ENCODE data around the gene KCNJ4.

The KCNJ4 gene

GRCh38 chr22:38470179-38470578, 15.2 kb upstream of the KCNJ4 start:
- peak; percentile 23 for DNase-seq

GRCh38 chr22:38469306-38469781, 14.3 kb upstream of the KCNJ4 start:
- peak; percentile 26 for DNase-seq

- no peak for DNase-seq
Measured at GRCh38 chr22:38468443-38469305, 13.7 kb upstream of the KCNJ4 start.

GRCh38 chr22:38467904-38468442, 13.0 kb upstream of the KCNJ4 start, which contains the start of gene KDELR3:
TSS of gene KDELR3 (plus strand) at chr22:38468096. CDS start at chr22:38468234, 138 bp downstream.
- peak; percentile 64 for DNase-seq

- DNase-seq = no peak
Measured at GRCh38 chr22:38467438-38467903, 12.5 kb upstream of the KCNJ4 start.

- DNase-seq = no peak
Measured at GRCh38 chr22:38465673-38466490, 10.9 kb upstream of the KCNJ4 start.

- no peak for DNase-seq
Measured at GRCh38 chr22:38464992-38465672, 10.1 kb upstream of the KCNJ4 start.

- no peak for DNase-seq
Measured at GRCh38 chr22:38462960-38463784, 8.2 kb upstream of the KCNJ4 start.

- no peak for DNase-seq
Measured at GRCh38 chr22:38461414-38462081, 6.5 kb upstream of the KCNJ4 start.

GRCh38 chr22:38461057-38461413, 6.0 kb upstream of the KCNJ4 start:
- DNase-seq = no peak

GRCh38 chr22:38460426-38460840, 5.4 kb upstream of the KCNJ4 start:
- no peak for DNase-seq

GRCh38 chr22:38456841-38457699, 2.1 kb upstream of the KCNJ4 start:
- no peak for DNase-seq

GRCh38 chr22:38456272-38456835, 1.4 kb upstream of the KCNJ4 start:
- DNase-seq = no peak

- DNase-seq = no peak
Measured at GRCh38 chr22:38455530-38456271, 702 bp upstream of the KCNJ4 start.

- DNase-seq = no peak
Measured at GRCh38 chr22:38454353-38455075, 485 bp downstream of the KCNJ4 start.

- DNase-seq = no peak
Measured at GRCh38 chr22:38453996-38454352, 1.0 kb downstream of the KCNJ4 start.

- DNase-seq = no peak
Measured at GRCh38 chr22:38453066-38453672, 1.8 kb downstream of the KCNJ4 start.
